SU-DHL-6 (cell line): Measurements from ENCODE around the gene DOCK1.

Experiments
- H2AFZ ChIP-seq: fragments of 200-600 bp; sonication (generic); 2 replicates; pipeline ENCODE4 v1.6.1; 2014; ENCODE audit warnings: low read depth, mild to moderate bottlenecking, moderate library complexity, mixed read lengths, antibody characterized with exemption, low read length; ENCODE audit not compliant: severe bottlenecking
- H3F3A ChIP-seq: fragments of 200-600 bp; shearing (Covaris generic); 2 replicates; pipeline ENCODE4 v1.6.0; 2016; ENCODE audit warnings: antibody characterized with exemption, mild to moderate bottlenecking; ENCODE audit not compliant: insufficient read depth
- H3K27ac ChIP-seq: fragments of 200-600 bp; sonication (generic); 2 replicates; pipeline ENCODE4 v1.5.1; 2016; ENCODE audit warnings: low read depth, mild to moderate bottlenecking, low read length, moderate library complexity, mixed read lengths
- H3K27me3 ChIP-seq: fragments of 200-600 bp; sonication (generic), shearing (Covaris generic); 2 replicates; pipeline ENCODE4 v1.6.0; 2014; ENCODE audit warnings: mild to moderate bottlenecking, low read length
- H3K36me3 ChIP-seq: fragments of 200-600 bp; sonication (generic); 2 replicates; pipeline ENCODE4 v1.6.1; 2014; ENCODE audit warnings: mild to moderate bottlenecking, low read length, mixed read lengths
- H3K4me2 ChIP-seq: fragments of 300-600, 200-600 bp; shearing (Covaris generic), sonication (generic); 2 replicates; pipeline ENCODE4 v1.6.0; 2014; ENCODE audit warnings: low read length, low read depth, mild to moderate bottlenecking; ENCODE audit not compliant: poor library complexity, severe bottlenecking
- H3K4me3 ChIP-seq: fragments of 200-600 bp; sonication (generic); 2 replicates; pipeline ENCODE4 v1.5.1; 2014; ENCODE audit warnings: antibody characterized with exemption, low read length, mild to moderate bottlenecking, mixed read lengths; ENCODE audit not compliant: insufficient read depth, poor library complexity, severe bottlenecking
- H3K79me2 ChIP-seq: fragments of 200-600 bp; sonication (generic); 2 replicates; pipeline ENCODE4 v1.6.1; 2014; ENCODE audit warnings: mild to moderate bottlenecking, low read length, moderate library complexity; ENCODE audit not compliant: insufficient read depth
- H3K9ac ChIP-seq: fragments of 200-600 bp; sonication (generic); 2 replicates; pipeline ENCODE4 v1.7.0; 2014; ENCODE audit warnings: mild to moderate bottlenecking, low read length
- H3K9me2 ChIP-seq: fragments of 200-600 bp; sonication (generic); replicated peaks from 2 replicates; pipeline ENCODE4 v1.6.1; 2014; ENCODE audit warnings: low read length; ENCODE audit not compliant: insufficient read depth
- H3K9me3 ChIP-seq: fragments of 200-600 bp; sonication (generic); 2 replicates; pipeline ENCODE4 v1.6.1; 2014; ENCODE audit warnings: low read length, mixed read lengths; ENCODE audit not compliant: insufficient read depth
- H4K20me1 ChIP-seq: fragments of 200-600 bp; sonication (generic); 2 replicates; pipeline ENCODE4 v1.6.1; 2014; ENCODE audit warnings: low read depth, mild to moderate bottlenecking, antibody characterized with exemption, low read length, moderate library complexity, mixed read lengths
- CTCF ChIP-seq: fragments of 200-600 bp; sonication (generic); IDR thresholded peaks from one replicate; pipeline ENCODE4 v1.5.1; 2017; ENCODE audit warnings: antibody characterized with exemption, mild to moderate bottlenecking, low read length, moderate library complexity; ENCODE audit not compliant: insufficient read depth, poor library complexity, severe bottlenecking
- EZH2phosphoT487 ChIP-seq: fragments of 200-600 bp; sonication (generic), shearing (Covaris generic); conservative IDR thresholded peaks from 2 replicates; pipeline ENCODE4 v1.6.1; 2018; ENCODE audit warnings: mild to moderate bottlenecking, antibody characterized with exemption, low read length, moderate library complexity, mixed read lengths

Gene DOCK1

GRCh38 chr10:126903656-126904360 lies 1.4 kb upstream of the DOCK1 start:
- H3K27me3 ChIP-seq, result no peaks in the 10 kb centered on the region
- no peak overlapping the region for H3K4me3 ChIP-seq
- TF ChIP-seq CTCF (no peak), EZH2phosphoT487 (no peak)

GRCh38 chr10:126904516-126904817 lies 761 bp upstream of the DOCK1 start:
- Histone ChIP-seq H3K4me3 (no peak overlapping the region), H3K27ac (no peak overlapping the region), H3K9me3 (no peaks in the 10 kb centered on the region), H3K79me2 (no peaks in the 10 kb centered on the region), H3K36me3 (no peaks in the 10 kb centered on the region), H3K9me2 (no peaks in the 10 kb centered on the region), H3K27me3 (no peaks in the 10 kb centered on the region), H3K9ac (no peak overlapping the region), H4K20me1 (no peaks in the 10 kb centered on the region), H3F3A (no peaks in the 10 kb centered on the region), H3K4me2 (no peak overlapping the region), H2AFZ (no peak overlapping the region)
- TF ChIP-seq CTCF (no peak), EZH2phosphoT487 (no peak)

More at GRCh38 chr10:126903656-126904360, 1.4 kb upstream of the DOCK1 start:
- Histone ChIP-seq H3K27ac (no peak overlapping the region), H3K4me2 (no peak overlapping the region), H3K36me3 (no peaks in the 10 kb centered on the region), H3K9me2 (no peaks in the 10 kb centered on the region), H2AFZ (no peak overlapping the region), H3K9me3 (no peaks in the 10 kb centered on the region), H3K79me2 (no peaks in the 10 kb centered on the region), H4K20me1 (no peaks in the 10 kb centered on the region), H3K9ac (no peak overlapping the region), H3F3A (no peaks in the 10 kb centered on the region)

- no peaks in the 10 kb centered on the region for H3K9me3 ChIP-seq
- H3K4me3 ChIP-seq, result no peak overlapping the region
- no peak overlapping the region for H3K27ac ChIP-seq
- H3K27me3 ChIP-seq, result no peaks in the 10 kb centered on the region
- no peak overlapping the region for H3K9ac ChIP-seq
- no peaks in the 10 kb centered on the region for H3K79me2 ChIP-seq
- no peaks in the 10 kb centered on the region for H3K36me3 ChIP-seq
- no peaks in the 10 kb centered on the region for H3F3A ChIP-seq
- H2AFZ ChIP-seq, result no peak overlapping the region
- H3K9me2 ChIP-seq, result no peaks in the 10 kb centered on the region
- no peak overlapping the region for H3K4me2 ChIP-seq
- TF ChIP-seq EZH2phosphoT487 (no peak), CTCF (no peak)
- no peaks in the 10 kb centered on the region for H4K20me1 ChIP-seq
These were observed 812 bp downstream of the DOCK1 start for GRCh38 chr10:126905776-126906703.
